GM18498 (cell line): ENCODE data around the gene CDKAL1.

Experiments used
- ATAC-seq: cut with Tn5 transposase; IDR thresholded peaks from one replicate; pipeline ENCODE4 v1.9.1; 2021; ENCODE audit warnings: mild to moderate bottlenecking, moderate library complexity; ENCODE audit not compliant: unreplicated experiment

CDKAL1 gene

GRCh38 chr6:21151530-21151929 is 617.3 kb downstream of the CDKAL1 start:
- no peak for ATAC-seq

DNA sequence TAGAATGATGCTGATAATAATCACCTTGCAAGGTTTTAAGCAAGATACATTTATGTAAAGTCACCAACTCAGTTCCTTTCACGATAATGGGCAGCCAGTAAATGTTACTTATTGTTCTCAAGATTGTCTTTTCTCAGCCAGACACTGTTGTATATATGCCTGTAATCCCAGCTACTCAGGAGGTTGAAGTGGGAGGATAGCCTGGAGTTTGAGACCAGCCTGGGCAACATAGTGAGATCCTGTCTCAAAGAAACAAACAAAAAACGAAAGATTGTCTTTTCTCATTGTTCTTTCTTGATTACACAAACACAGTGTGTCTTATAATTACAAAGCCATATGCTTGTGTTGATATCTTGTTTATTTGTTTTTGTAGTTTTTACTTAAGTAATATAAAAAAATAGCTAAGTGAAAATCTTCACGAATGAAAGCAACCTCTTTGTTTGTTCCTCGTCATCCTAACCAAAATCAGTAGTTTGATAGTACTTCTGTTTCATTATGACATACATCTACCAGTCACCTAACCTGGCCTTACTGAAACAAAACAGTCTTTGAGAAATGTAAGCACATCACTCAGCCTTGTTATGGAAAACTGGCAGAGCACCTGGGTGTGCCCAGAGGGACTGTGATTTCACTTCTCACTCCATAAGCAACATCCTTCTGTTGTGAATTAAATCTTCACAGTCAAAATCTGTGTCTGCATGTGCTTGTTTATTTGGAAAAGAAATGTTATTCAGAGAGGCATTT is 623.1 kb downstream of the CDKAL1 start:
- ATAC-seq: peak; percentile 75

DNA sequence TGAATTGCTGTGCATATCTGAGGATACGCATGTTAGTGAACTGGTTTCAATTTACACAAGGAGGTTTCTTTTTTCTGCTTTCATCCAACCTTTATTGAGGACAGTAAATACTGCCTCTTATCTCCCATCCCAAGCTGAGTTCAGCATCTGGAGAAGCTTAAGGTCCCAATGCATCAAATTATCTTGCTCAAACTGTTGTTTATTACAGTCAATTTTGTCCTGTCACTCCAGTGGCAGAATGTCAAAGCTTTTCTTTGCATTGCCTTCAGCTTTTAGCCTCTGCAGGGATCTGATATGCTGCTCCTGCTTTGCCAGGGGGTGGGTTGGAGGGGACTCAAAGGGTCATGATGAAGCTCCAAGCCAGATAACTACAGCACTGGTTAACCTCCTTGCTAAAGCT is 623.9 kb downstream of the CDKAL1 start:
- ATAC-seq: peak; percentile 20

GRCh38 chr6:21158873-21159272 is 624.6 kb downstream of the CDKAL1 start:
- ATAC-seq: no peak

DNA sequence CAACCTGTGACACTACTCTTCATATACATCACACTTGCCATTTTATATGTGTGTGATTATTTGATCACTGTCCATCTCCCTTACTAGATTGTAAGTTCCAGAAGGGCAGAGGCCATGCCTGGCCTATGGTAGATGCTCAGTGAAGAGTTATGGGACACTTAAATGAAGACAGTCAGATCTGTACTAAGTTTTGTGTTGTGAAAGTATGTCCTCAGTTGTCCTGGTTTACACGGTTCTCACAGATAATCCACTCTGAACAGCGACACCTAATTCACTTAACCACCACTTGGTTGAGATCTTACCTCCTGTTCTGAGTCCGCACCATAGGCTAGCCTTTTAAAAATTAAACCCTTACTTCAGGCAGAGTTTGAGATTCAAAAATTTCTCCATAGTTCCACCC is 625.2 kb downstream of the CDKAL1 start:
- ATAC-seq: peak; percentile 42

- ATAC-seq: no peak
Observed at GRCh38 chr6:21161707-21162106, 627.5 kb downstream of the CDKAL1 start.

GRCh38 chr6:21163110-21163837 is 629.0 kb downstream of the CDKAL1 start:
- ATAC-seq: no peak

GRCh38 chr6:21163838-21164180 is 629.6 kb downstream of the CDKAL1 start:
- no peak for ATAC-seq

DNA sequence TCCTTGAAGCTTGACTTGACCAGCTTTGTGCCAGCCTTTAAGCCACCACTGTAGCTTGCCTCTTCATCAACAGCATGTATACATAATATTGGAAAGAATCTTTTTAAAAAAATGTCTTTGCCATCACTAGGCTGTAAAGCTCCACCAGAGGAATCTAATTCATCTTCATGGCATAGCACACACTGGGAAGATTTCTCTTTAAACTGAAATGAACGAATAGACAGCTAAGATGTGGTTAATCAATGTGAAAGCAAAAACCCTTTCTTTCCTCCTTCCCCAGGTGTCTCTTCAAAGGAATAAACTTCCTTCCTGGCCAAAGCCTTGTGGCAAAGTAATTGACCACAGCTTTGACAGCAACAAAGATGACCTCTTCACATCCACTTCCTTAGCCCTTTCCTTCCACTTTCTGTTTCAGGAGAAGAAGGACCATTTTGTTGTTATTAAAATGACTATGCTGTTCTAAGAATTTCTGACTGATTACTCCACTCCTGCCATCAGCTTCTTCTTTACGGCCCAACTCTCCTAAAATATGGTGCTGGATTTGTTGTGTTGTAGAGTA is 630.6 kb downstream of the CDKAL1 start:
- peak; percentile 63 for ATAC-seq

GRCh38 chr6:21166754-21167153 is 632.5 kb downstream of the CDKAL1 start:
- peak; percentile 90 for ATAC-seq

GRCh38 chr6:21167790-21168189 is 633.5 kb downstream of the CDKAL1 start:
- no peak for ATAC-seq

DNA sequence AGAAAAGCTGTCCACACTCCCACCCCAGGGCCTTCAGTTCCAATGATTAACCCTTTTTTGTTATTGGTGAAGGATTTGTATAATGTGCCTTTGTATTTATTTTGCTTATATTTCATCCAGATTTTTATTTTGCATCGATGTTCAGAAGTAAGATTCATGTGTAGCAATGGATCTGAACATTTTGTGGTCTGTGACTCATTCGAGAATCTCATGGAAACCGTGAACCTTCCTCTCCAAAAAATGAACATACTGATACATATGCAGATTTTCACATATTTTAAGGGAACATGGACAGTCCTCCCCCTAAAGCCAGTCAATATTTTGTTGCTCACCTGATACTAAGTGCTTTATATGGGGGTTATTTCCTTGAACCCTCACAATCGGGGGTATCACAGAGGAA is 637.5 kb downstream of the CDKAL1 start:
- ATAC-seq: no peak

GRCh38 chr6:21173031-21173430 is 638.8 kb downstream of the CDKAL1 start:
- no peak for ATAC-seq

DNA sequence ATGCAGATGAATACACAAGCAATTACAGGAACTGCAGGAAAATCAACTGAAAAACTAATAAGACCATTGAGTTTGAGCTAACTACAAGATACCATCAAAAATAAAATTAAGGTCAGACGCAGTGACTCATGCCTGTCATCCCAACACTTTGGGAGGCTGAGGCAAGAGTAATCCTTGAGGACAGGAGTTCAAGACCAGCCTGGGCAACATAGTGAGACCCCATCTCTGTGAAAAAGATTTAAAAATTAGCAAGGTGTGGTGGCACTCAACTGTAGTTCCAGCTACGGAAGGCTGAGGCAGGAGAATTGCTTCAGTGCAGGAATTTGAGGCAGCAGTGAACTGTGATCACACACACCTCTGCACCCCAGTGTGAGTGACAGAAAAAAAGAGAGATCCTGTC is 639.4 kb downstream of the CDKAL1 start:
- no peak for ATAC-seq

- ATAC-seq: no peak
Observed at GRCh38 chr6:21176197-21176596, 641.9 kb downstream of the CDKAL1 start.

- peak; percentile 78 for ATAC-seq
Observed at GRCh38 chr6:21180155-21180554, 645.9 kb downstream of the CDKAL1 start.

DNA sequence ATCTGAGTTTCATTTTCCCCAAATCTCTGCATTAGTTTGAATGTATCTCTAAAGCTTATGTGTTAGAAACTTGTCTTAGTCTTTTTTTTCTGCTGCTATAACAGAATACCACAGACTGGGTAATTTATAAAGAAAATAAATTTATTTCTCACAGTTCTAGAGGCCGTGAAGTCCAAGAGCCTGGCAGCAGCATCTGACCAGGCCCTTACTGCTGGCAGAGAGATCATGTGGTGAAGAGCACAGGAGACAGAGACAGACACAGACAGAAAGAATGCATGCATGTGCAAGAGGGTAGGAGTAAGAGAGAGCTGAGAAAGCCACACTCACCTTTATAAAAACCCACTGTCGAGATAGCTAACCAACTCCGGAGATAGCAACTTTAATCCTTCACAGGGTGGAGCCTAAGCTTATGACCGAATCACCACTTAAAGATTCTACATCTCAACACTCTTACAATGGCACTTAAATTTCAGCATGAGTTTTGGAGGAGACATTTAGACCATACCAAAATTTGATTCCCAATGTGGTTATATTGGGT is 646.6 kb downstream of the CDKAL1 start:
- no peak for ATAC-seq

DNA sequence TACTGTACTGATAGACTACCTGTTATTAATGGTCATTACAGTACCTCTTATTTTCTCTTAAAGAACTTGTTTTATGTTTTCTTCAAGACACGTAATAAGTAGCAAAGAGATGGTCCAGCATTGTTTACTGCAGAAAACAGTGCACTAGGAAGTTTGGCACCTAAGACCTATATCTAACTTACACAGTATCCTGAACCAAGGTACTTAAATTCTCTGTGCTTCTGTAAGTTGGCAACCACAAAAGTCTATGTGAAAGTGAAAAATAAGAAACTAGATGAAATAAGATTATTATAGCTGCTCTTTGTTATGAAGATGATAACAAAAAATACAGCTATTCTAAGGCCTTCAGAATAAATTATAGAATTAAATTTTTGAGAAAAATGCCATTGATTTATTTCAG is 647.6 kb downstream of the CDKAL1 start:
- peak; percentile 64 for ATAC-seq

- no peak for ATAC-seq
Observed at GRCh38 chr6:21182589-21182988, 648.3 kb downstream of the CDKAL1 start.

DNA sequence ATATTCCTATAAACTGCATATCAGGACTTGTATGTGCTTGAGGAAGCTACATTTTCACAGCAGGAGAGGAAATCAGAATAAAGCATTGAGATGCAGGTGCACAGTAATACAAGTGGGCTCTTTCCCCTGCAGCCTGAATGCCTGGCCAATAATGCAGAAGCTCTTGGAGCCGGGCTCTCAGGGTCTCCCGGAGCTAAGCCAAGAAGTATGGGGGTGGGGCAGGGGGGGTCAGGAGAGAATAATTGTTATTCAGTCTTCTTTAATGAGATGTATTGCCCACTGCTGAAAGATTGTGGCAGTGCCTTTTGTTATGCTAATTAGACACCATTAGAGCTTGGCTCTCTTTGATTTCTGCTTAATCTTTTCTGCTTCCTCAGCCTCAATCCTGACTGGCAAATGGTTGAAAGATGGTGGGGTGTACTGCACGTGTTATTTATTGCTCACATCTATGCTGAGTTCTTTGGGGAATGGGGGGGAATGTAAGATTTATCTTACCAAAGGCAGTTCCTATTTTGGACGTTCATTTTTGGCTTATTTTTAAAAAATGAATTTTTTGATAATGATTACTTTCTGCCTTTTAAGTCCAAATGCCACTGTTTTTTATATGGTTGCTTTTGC is 651.7 kb downstream of the CDKAL1 start:
- no peak for ATAC-seq

GRCh38 chr6:21186479-21187055 is 652.3 kb downstream of the CDKAL1 start:
- no peak for ATAC-seq
